GM12878 (cell line): ENCODE measurements around the gene CHRM4. TPM values are rescaled to one million over a fixed set of nuclear protein-coding genes. Genes with fewer than 3 reads are reported as not detected.

ENCODE experiments used
- ATAC-seq: fragments of 200-7000 bp; cut with Tn5 transposase; 3 replicates; pipeline ENCODE4 v1.9.1; 2020; ENCODE audit warnings: mild to moderate bottlenecking, moderate library complexity
- BruUV-seq: library from RNA; stranded (reverse); fragments of 400-500 nt; replicated peaks from 2 replicates; lab custom pipeline; 2021; lab: Mats Ljungman, UMichigan
- CTCF ChIA-PET: fragments of 300-600 bp; sonication (Branson Sonifier 250); formaldehyde crosslinking; extraction: SDS; loops from one replicate; lab custom pipeline; 2021; ENCODE audit warnings: inconsistent platforms; lab: Yijun Ruan, JAX
- POLR2A ChIA-PET: fragments of 350-600 bp; formaldehyde crosslinking; extraction: SDS; loops from one replicate; lab custom pipeline; 2021; ENCODE audit warnings: inconsistent platforms; lab: Charles Lee
- RAD21 ChIA-PET: fragments of 300-600 bp; sonication (Branson Sonifier 250); formaldehyde crosslinking; loops from one replicate; lab custom pipeline; 2023; ENCODE audit warnings: antibody characterized with exemption; ENCODE audit not compliant: unreplicated experiment; lab: Charles Lee
- SMC1A ChIA-PET: fragments of 300-600 bp; sonication (Branson Sonifier 250); formaldehyde crosslinking; loops from one replicate; lab custom pipeline; 2023; ENCODE audit not compliant: unreplicated experiment, uncharacterized antibody; lab: Charles Lee
- DNase-seq: peaks from one replicate; pipeline ENCODE4 v3.0.0-alpha.2; 2011; ENCODE audit warnings: low read depth, low spot score
- FAIRE-seq: peaks from 3 replicates; lab custom pipeline; 2011; peaks lifted over from hg19 to GRCh38; lab: Jason Lieb, UNC
- H2AFZ ChIP-seq: 2 replicates; pipeline ENCODE4 v1.6.0; 2011; ENCODE audit warnings: low read depth, low read length, control low read depth; ENCODE audit not compliant: control insufficient read depth
- H3K27ac ChIP-seq: 2 replicates; pipeline ENCODE4 v1.5.1; 2011; ENCODE audit warnings: control low read depth; ENCODE audit not compliant: control insufficient read depth, insufficient read depth
- H3K27me3 ChIP-seq, 2 experiments: replicated peaks in 1 of 2; 2 replicates each; pipeline versions ENCODE4 v1.6.0 to v1.6.1; 2011; ENCODE audit warnings: low read length in 1 of 2; ENCODE audit not compliant: control insufficient read depth in 2 of 2, insufficient read depth in 2 of 2
- H3K36me3 ChIP-seq, 2 experiments: 2 replicates each; pipeline ENCODE4 v1.5.1; 2011; ENCODE audit warnings: low read length in 1 of 2; ENCODE audit not compliant: control insufficient read depth in 2 of 2, insufficient read depth in 2 of 2
- H3K4me1 ChIP-seq: 2 replicates; pipeline ENCODE4 v1.6.1; 2011; ENCODE audit warnings: mild to moderate bottlenecking, low read length, moderate library complexity, mixed read lengths; ENCODE audit not compliant: control insufficient read depth, insufficient read depth
- H3K4me2 ChIP-seq: 2 replicates; pipeline ENCODE4 v1.6.0; 2011; ENCODE audit warnings: control low read depth; ENCODE audit not compliant: control insufficient read depth, insufficient read depth
- H3K4me3 ChIP-seq: fragments of 200-600 bp; sonication (generic); 2 replicates; pipeline ENCODE4 v1.5.1; 2016
- H3K79me2 ChIP-seq: 2 replicates; pipeline ENCODE4 v1.6.0; 2011; ENCODE audit warnings: low read length; ENCODE audit not compliant: control insufficient read depth, insufficient read depth
- H3K9ac ChIP-seq: 2 replicates; pipeline ENCODE4 v1.8.0; 2011; ENCODE audit warnings: low read length, control low read depth, mixed read lengths; ENCODE audit not compliant: control insufficient read depth, insufficient read depth
- H3K9me3 ChIP-seq: replicated peaks from 3 replicates; pipeline ENCODE4 v1.5.1; 2011; ENCODE audit warnings: mild to moderate bottlenecking, low read length; ENCODE audit not compliant: control insufficient read depth, insufficient read depth
- H4K20me1 ChIP-seq: 2 replicates; pipeline ENCODE4 v1.6.0; 2011; ENCODE audit not compliant: control insufficient read depth, insufficient read depth
- BACH1 ChIP-seq: fragments of 450-650 bp; IDR thresholded peaks from 2 replicates; pipeline ENCODE4 v1.6.1; 2017; ENCODE audit warnings: mild to moderate bottlenecking, borderline replicate concordance
- BHLHE40 ChIP-seq, 2 experiments: fragments of 450-650 bp in 1 of 2; IDR thresholded peaks; 2 replicates each; pipeline ENCODE4 v1.6.1; 2011 to 2017; ENCODE audit warnings: low read depth in 2 of 2, borderline replicate concordance in 1 of 2, improper control_type of control experiment in 1 of 2, low read length in 1 of 2, mild to moderate bottlenecking in 1 of 2
- EGR1 ChIP-seq, 2 experiments: IDR thresholded peaks; 1 replicate in 1 of 2; 2 replicates in 1 of 2; pipeline ENCODE4 v1.6.1; 2011 to 2012; ENCODE audit warnings: low read depth in 2 of 2, low read length in 2 of 2, borderline replicate concordance in 1 of 2, mild to moderate bottlenecking in 1 of 2, moderate library complexity in 1 of 2
- HDAC6 ChIP-seq: fragments of 200-600 bp; sonication (generic); IDR thresholded peaks from one replicate; pipeline ENCODE4 v1.8.0; 2017; ENCODE audit warnings: antibody characterized with exemption; ENCODE audit not compliant: unreplicated experiment
- MYC ChIP-seq: IDR thresholded peaks from 2 replicates; pipeline ENCODE4 v1.6.1; 2011; ENCODE audit warnings: mild to moderate bottlenecking, low read length, moderate library complexity, inconsistent platforms; ENCODE audit not compliant: insufficient read depth, insufficient replicate concordance, insufficient read length, severe bottlenecking
- PAX5 ChIP-seq: IDR thresholded peaks from 2 replicates; pipeline ENCODE4 v1.6.1; 2011; ENCODE audit warnings: low read depth, low read length, borderline replicate concordance
- RAD21 ChIP-seq: IDR thresholded peaks from 2 replicates; pipeline ENCODE4 v1.6.1; 2011; ENCODE audit warnings: mild to moderate bottlenecking, low read depth, low read length, moderate library complexity; ENCODE audit not compliant: insufficient read depth
- SMARCA5 ChIP-seq: fragments of 450-650 bp; IDR thresholded peaks from 2 replicates; pipeline ENCODE4 v1.6.1; 2017; ENCODE audit warnings: mild to moderate bottlenecking
- YY1 ChIP-seq: IDR thresholded peaks from 2 replicates; pipeline ENCODE4 v1.6.1; 2011; ENCODE audit warnings: low read depth, mild to moderate bottlenecking, low read length
- ZBTB40 ChIP-seq: fragments of 450-650 bp; IDR thresholded peaks from 2 replicates; pipeline ENCODE4 v1.6.1; 2016; ENCODE audit warnings: mild to moderate bottlenecking, moderate library complexity, borderline replicate concordance
- WGBS: methylation state at CpG from one replicate; pipeline ENCODE4 v1.1.6; 2016; ENCODE audit warnings: low lambda C conversion rate; ENCODE audit not compliant: insufficient replicate concordance, insufficient coverage; ENCODE audit errors: missing lambda C conversion rate; 5-methylcytosine and 5-hydroxymethylcytosine counted together
- in situ Hi-C: fragments of 300-500 bp; cut with MboI; formaldehyde crosslinking; loops from 9 replicates; pipeline ENCODE4 v1.14.3; 2018; ENCODE audit warnings: mixed read lengths
- intact Hi-C: fragments of 100-400 bp; cut with micrococcal nuclease; formaldehyde crosslinking; loops from one replicate; pipeline ENCODE4 v1.14.2; 2022; ENCODE audit not compliant: unreplicated experiment
- polyA plus RNA-seq, 11 experiments: library from polyadenylated mRNA; depleted of rRNA in 4 of 11; unstranded in 6 of 11; stranded (reverse) in 5 of 11; fragments of >200 nt; fragmentation: Nextera tagmentation in 4 of 11; fragmentation: Illumina TruSeq in 1 of 11; extraction: Ambion mirVana in 4 of 11; extraction: Trizol in 1 of 11; gene quantifications; 1 replicate in 1 of 11; 2 replicates in 10 of 11; pipeline versions ENCODE4 v1.2.1 to v1.2.3, GENCODE V29; 2011 to 2016; ENCODE audit warnings: inconsistent platforms in 2 of 11, missing spikeins in 2 of 11, low read depth in 1 of 11
- total RNA-seq, 4 experiments: library from RNA; depleted of rRNA in 3 of 4; stranded (reverse); fragments of >200 nt in 3 of 4; fragmentation: Illumina TruSeq in 1 of 4; extraction: Trizol in 1 of 4; gene quantifications; 2 replicates each; pipeline versions ENCODE4 v1.2.1 to v1.2.3, GENCODE V29; 2013 to 2021
- TF ChIP-seq, protein P1 (sequence below): fragments of 150-350 bp; IDR thresholded peaks from 2 replicates; pipeline ENCODE4 v1.6.1; 2016; ENCODE audit warnings: low read depth, low read length
- TF ChIP-seq, protein P2 (sequence below): IDR thresholded peaks from 2 replicates; pipeline ENCODE4 v1.6.1; 2012; ENCODE audit warnings: low read depth, low read length, improper control_type of control experiment

The CHRM4 gene
- total and polyA plus RNA-seq, 10 of the 15 experiments (the other 5 are each of a cell fraction or from before 2014, with no cell fraction given): 0.12 to 0.23 (median 0.13) TPM; not detected in 7

DNA sequence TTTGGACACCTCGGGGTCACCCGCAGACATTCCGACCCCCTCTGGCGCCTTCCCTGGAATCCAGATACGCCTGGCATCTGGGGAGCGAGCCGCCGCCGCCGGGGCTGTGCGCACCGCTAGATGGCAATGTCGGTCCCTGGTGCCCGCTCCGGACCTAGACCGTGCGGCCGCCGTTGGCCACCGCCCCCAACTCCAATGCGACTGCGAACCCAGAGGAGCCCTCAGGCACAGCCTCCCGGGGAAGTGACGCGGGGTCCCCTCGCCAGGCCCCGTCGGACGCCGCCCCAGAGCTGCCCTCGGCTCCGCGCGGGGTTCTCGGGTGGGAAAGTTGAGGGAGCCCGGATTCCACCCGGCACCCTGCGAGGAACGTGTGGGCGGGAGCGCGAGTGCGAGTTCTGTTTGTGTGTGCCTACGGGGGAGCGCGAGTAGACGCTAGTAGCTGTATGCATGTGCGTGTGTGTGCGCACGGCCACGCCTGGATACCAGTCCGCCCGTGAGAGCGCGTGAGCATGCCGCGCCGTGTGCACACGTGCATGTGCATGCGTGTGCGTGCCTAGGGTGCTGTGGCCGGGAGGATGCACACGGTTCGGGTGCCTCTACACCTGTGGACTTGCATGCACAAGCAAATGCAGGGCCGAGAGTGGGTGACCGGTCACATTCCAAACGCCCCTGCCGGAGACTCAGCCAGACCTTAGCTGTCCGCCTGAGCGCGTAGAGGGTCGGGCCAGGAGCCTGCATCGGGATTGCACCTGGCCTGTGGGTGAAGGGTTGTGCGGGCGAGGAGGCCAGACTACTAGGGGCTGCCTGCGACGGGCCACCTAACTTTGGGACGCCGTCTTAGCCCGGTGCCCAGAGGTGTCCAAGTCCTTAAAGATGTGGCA lies 1.9 kb downstream of the CHRM4 start:
- ATAC-seq (peak; percentile 83), FAIRE-seq (no peak), DNase-seq (no peak)
- peak overlapping the region; percentile 84 for H3K4me2 ChIP-seq
- ChIA-PET RAD21 (interaction anchor here (0.6 to 3.4 kb wide), 18 partner anchors 30 to 818 kb away, joined by 3 to 16 read pairs (median 5); no protein-coding TSS in a partner anchor), SMC1A (interaction anchor here (0.6 to 4.9 kb wide), 20 partner anchors 29 to 236 kb away, joined by 3 to 24 read pairs (median 4); no protein-coding TSS in a partner anchor), POLR2A (interaction anchor here (0.6 kb wide), 1 partner anchor 30 kb away, joined by 3 read pairs; no protein-coding TSS in a partner anchor), CTCF (interaction anchor here (0.6 to 6.7 kb wide), 36 partner anchors 10 to 345 kb away, joined by 3 to 94 read pairs (median 5); partner anchors contain the start of genes ATG13 and HARBI1)
- 8% methylated on average over 77 of the region's 80 CpGs for WGBS
- H3K9me3 ChIP-seq: no peaks in the 10 kb centered on the region
- no peaks in the 10 kb centered on the region for H3K79me2 ChIP-seq
- H3K27me3 ChIP-seq: peaks cover 13 to 16% of the 10 kb centered on the region in 2 experiments
- BruUV-seq: no TSS peak
- no peaks in the 10 kb centered on the region for H4K20me1 ChIP-seq
- peaks cover 6% of the 10 kb centered on the region for H3K4me1 ChIP-seq
- no peak overlapping the region for H3K9ac ChIP-seq
- no peak overlapping the region for H3K27ac ChIP-seq
- no peaks in the 10 kb centered on the region for H3K36me3 ChIP-seq
- H2AFZ ChIP-seq: no peak overlapping the region
- intact Hi-C loops (loop anchor here (1.0 to 2.0 kb wide), 3 partner anchors 140 to 227 kb away; partner anchors contain the start of genes ATG13 and HARBI1), in situ Hi-C loops (loop anchor here (10.0 kb wide), 1 partner anchor 145 kb away; no protein-coding TSS in a partner anchor)
- peak overlapping the region; percentile 74; the same call in 1 of the 2 replicates for H3K4me3 ChIP-seq
- peak; percentile 67 to 90; a peak in 3 of 4 replicates for TF ChIP-seq BHLHE40 (IDR thresholded peaks at IDR 0.05; ENCODE audit: borderline replicate concordance in 1 of 2, low read depth in 2 of 2, low read length in 1 of 2)
- peak; percentile 13 for TF ChIP-seq HDAC6
- TF ChIP-seq ZBTB40: no peak
- TF ChIP-seq MYC: peak; percentile 15
- TF ChIP-seq SMARCA5: peak; percentile 81; the same call in 1 of the 2 replicates
- peak; percentile 14; the same call in 1 of the 2 replicates for TF ChIP-seq PAX5
- TF ChIP-seq, protein P1, sequence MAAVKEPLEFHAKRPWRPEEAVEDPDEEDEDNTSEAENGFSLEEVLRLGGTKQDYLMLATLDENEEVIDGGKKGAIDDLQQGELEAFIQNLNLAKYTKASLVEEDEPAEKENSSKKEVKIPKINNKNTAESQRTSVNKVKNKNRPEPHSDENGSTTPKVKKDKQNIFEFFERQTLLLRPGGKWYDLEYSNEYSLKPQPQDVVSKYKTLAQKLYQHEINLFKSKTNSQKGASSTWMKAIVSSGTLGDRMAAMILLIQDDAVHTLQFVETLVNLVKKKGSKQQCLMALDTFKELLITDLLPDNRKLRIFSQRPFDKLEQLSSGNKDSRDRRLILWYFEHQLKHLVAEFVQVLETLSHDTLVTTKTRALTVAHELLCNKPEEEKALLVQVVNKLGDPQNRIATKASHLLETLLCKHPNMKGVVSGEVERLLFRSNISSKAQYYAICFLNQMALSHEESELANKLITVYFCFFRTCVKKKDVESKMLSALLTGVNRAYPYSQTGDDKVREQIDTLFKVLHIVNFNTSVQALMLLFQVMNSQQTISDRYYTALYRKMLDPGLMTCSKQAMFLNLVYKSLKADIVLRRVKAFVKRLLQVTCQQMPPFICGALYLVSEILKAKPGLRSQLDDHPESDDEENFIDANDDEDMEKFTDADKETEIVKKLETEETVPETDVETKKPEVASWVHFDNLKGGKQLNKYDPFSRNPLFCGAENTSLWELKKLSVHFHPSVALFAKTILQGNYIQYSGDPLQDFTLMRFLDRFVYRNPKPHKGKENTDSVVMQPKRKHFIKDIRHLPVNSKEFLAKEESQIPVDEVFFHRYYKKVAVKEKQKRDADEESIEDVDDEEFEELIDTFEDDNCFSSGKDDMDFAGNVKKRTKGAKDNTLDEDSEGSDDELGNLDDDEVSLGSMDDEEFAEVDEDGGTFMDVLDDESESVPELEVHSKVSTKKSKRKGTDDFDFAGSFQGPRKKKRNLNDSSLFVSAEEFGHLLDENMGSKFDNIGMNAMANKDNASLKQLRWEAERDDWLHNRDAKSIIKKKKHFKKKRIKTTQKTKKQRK: no peak
- peak; percentile 35; the same call in 1 of the 2 replicates for TF ChIP-seq BACH1
- TF ChIP-seq EGR1 (IDR thresholded peaks at IDR 0.05; ENCODE audit: borderline replicate concordance in 1 of 2, low read depth in 2 of 2, low read length in 2 of 2): 0 out of 3 replicates have a peak, but pooled peaks of 1 of the 2 experiments have one; percentile 23
- peak; percentile 63 for TF ChIP-seq RAD21
- TF ChIP-seq YY1: peak; percentile 57; the same call in 1 of the 2 replicates
- TF ChIP-seq, protein P2, sequence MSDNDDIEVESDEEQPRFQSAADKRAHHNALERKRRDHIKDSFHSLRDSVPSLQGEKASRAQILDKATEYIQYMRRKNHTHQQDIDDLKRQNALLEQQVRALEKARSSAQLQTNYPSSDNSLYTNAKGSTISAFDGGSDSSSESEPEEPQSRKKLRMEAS: 0 out of 2 replicates have a peak, but pooled peaks have one; percentile 19
